HEK293T (cell line): ENCODE results near the gene YKT6.

ENCODE experiments used
- BHLHE40 ChIP-seq: fragments of 450-650 bp; IDR thresholded peaks from 2 replicates; pipeline ENCODE4 v1.6.1; 2016; ENCODE audit warnings: mild to moderate bottlenecking, moderate library complexity, borderline replicate concordance
- CTBP1 ChIP-seq: fragments of 450-650 bp; IDR thresholded peaks from 2 replicates; pipeline ENCODE4 v1.6.1; 2016; ENCODE audit warnings: borderline replicate concordance
- ELF4 ChIP-seq: fragments of 450-650 bp; IDR thresholded peaks from 2 replicates; pipeline ENCODE4 v1.6.1; 2017; ENCODE audit warnings: antibody characterized with exemption
- FOXA1 ChIP-seq: fragments of 450-650 bp; IDR thresholded peaks from 2 replicates; pipeline ENCODE4 v1.6.1; 2016; ENCODE audit warnings: mild to moderate bottlenecking
- FOXK2 ChIP-seq: fragments of 450-650 bp; IDR thresholded peaks from 2 replicates; pipeline ENCODE4 v1.6.1; 2016; ENCODE audit warnings: mild to moderate bottlenecking
- FOXM1 ChIP-seq: fragments of 450-650 bp; IDR thresholded peaks from 2 replicates; pipeline ENCODE4 v1.6.1; 2017; ENCODE audit warnings: mild to moderate bottlenecking, borderline replicate concordance
- HDGF ChIP-seq: fragments of 450-650 bp; IDR thresholded peaks from 2 replicates; pipeline ENCODE4 v1.6.1; 2017; ENCODE audit warnings: antibody characterized with exemption, borderline replicate concordance
- L3MBTL2 ChIP-seq: fragments of 450-650 bp; conservative IDR thresholded peaks from 2 replicates; pipeline ENCODE4 v1.6.1; 2016; ENCODE audit warnings: mild to moderate bottlenecking
- LEF1 ChIP-seq: fragments of 450-650 bp; IDR thresholded peaks from 2 replicates; pipeline ENCODE4 v1.6.1; 2017; ENCODE audit warnings: mild to moderate bottlenecking, borderline replicate concordance
- SP1 ChIP-seq: fragments of 450-650 bp; IDR thresholded peaks from 2 replicates; pipeline ENCODE4 v1.6.1; 2017
- SUZ12 ChIP-seq: fragments of 450-650 bp; IDR thresholded peaks from 2 replicates; pipeline ENCODE4 v1.6.1; 2016; ENCODE audit warnings: mild to moderate bottlenecking
- TARDBP ChIP-seq: fragments of 450-650 bp; IDR thresholded peaks from 2 replicates; pipeline ENCODE4 v1.6.1; 2016
- ZNF384 ChIP-seq: fragments of 450-650 bp; IDR thresholded peaks from 2 replicates; pipeline ENCODE4 v1.6.1; 2016

DNA sequence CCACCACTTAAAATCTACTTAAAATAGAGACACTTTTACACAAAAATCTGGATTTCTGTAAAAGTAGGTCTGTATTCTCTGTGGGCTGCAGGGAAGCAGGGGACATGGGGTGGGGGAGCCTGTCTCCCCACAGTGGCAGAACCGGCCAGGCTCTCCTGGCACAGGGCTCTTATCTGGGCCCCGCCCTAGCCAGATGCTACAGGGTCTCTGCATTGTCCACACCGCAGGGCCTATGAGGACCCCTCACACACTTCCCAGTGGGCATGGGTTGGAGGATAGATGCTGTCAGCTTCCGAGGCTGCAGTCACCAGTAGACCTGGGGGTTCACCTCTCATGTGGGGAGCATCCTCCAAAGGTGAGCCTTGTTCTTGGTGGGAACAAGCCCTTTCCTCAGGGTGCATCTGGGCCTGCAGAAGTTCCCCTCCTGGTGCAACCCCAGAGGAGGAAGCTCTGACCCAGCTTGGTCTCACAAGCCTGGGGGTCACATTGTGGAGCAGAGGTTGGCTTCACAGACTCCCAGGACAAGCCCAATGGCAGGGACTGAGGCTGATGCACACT is 44.2 kb upstream of the YKT6 start:
- TF ChIP-seq FOXM1 (no peak), LEF1 (no peak), FOXA1 (no peak), CTBP1 (no peak), BHLHE40 (no peak), TARDBP (no peak), L3MBTL2 (no peak), SP1 (no peak), FOXK2 (no peak), ELF4 (no peak), SUZ12 (no peak), HDGF (no peak), ZNF384 (no peak)
